ENCODE results near the gene EHD2.
"Not testable (repeated sequence)": the region's sequence is repeated elsewhere in the genome, so short reads cannot be mapped to it uniquely, and the experiment has no call there.

The EHD2 gene

GRCh38 chr19:47766670-47767069 is 53.4 kb downstream of the EHD2 start:
- no peak for DNase-seq

DNA sequence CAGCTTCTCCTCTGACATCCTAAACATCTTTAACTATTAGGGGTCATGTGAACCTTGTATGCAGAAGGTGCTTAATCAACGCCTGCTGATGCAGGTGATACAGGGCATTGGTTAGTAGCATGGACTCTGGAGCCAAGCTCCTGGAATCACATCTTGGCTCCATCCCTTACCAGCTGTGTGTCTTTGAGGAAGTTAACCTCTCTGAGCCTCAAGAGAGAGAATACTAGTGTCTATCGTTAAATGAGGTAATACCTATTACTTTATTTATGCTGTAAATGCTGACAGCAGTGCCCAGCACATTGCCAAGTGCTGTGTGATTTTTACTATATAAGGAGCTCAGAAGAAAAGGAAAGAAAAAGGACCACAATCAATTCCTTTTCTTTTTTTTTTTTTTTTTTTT is 54.1 kb downstream of the EHD2 start:
- DNase-seq, result no peak

DNA sequence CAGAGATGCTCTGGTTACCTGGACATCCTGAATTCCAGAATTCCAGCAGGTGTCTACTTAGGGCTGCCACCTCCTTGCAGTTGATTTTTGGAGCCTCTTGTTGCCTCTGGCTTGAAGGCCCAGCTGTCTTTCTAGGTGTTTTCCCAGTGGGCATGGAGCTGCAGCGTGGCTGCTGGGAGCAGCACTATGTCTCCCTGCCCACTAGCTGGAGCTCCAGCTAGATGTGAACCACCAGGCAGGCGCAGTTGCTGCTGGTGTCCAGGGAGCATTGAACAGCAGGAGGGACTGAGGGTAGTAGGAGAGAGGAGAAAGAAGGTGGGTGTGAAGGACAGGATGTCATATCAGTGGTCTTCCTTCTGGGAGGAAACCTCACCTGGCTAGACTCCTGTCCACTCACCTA is 55.4 kb downstream of the EHD2 start:
- no peak for DNase-seq

- no peak for DNase-seq
Measured at GRCh38 chr19:47769534-47769933, 56.3 kb downstream of the EHD2 start.

GRCh38 chr19:47771291-47771690 is 58.1 kb downstream of the EHD2 start:
- not testable (repeated sequence) for DNase-seq

DNA sequence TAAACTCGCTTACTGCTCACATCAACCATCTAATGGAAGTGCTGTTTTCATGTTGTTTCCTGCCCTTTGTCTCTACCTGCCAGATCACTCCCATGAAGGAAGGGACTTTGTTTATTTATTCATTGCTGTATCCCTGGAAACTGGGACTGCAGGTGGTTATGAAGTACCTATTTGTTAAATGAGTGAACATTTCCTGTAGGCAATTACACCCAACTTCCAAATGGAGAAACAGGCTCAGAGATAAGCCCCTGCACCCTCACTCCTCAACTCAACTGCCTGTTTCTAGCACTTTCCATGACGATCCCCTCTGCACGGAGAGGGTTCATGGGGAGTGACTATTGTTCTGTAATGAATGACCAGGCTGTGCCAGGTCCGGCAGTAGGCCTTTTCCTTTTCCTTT is 63.3 kb downstream of the EHD2 start:
- no peak for DNase-seq

DNA sequence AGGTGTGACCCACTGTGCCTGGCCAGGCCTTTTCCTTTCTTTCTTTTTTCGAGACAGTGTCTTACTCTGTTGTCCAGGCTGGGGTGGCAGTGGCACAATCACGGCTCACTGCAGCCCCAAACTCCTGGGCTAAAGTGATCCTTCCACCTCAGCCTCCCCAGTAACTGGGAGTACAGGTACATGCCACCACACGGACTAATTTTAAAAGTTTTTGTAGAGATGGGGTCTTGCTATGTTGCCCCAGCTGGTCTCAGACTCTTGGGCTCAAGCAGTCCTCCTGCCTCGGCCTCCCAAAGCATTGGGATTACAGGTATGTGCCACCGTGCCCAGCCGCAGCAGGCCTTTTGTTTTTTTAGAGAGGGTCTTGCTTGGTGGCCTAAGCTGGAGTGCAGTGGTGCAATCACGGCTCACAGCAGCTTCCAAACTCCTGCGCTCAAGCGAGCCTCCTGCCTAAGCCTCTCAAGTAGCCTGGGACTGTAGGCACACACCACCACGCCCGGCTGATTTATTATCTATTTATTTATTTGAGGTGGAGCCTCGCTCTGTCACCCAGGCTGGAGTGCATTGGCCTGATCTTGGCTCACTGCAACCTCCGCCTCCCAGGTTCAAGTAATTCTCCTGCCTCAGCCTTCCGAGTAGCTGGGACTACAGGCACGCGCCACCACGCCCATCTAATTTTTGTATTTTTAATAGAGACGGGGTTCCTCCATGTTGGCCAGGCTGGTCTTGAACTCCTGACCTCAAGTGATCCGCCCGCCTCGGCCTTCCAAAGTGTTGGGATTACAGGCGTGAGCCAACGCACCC is 64.2 kb downstream of the EHD2 start:
- DNase-seq, result not testable (repeated sequence)

DNA sequence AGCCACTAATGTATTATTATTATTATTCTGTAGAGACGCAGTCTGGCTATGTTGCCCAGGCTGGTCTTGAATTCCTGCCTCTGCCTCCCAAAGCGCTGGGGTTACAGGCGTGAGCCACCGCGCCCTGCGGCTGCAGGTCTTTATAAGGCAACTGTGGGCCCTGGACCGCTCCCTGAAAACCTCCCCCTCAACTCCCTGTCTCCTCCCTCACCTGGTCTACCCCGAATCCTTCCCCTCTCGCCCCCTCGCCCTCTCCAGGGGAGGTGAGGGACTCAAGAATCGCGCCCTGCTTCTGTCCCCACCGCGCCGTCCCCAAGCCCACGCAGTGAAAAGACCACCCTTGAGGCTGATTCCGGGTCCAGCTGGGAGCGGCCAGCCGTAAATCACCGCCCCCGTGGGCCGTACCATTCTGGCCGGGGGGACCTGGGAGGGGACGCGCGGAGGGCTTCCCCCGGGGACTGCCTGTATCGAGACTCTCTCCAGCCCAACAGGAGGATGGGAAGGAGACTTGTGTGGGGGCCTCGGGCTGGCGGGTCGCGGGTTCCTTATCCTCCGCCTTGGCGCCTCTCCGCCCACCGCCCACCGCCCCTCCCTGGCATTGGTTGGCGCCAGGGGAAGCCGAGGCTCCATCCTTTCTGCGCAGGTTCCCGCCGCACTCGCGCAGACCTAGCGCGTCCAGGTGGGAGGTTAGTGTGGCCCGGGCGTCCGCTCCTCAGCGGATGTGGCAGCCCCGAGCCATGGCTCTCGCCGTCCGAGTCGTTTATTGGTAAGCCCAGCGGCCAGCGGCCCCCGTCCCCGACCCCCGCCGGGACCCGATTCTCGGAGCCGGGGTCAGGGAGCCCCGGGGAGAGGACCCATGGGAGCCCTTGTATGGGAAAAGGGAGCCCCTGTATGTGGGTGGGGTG is 65.1 kb downstream of the EHD2 start, which contains the start of gene SELENOW:
Gene SELENOW (plus strand): TSS at position 655 of the 905 bp plus-strand sequence. CDS start 83 bp downstream, at position 738.
- peak; percentile 95 for DNase-seq

DNA sequence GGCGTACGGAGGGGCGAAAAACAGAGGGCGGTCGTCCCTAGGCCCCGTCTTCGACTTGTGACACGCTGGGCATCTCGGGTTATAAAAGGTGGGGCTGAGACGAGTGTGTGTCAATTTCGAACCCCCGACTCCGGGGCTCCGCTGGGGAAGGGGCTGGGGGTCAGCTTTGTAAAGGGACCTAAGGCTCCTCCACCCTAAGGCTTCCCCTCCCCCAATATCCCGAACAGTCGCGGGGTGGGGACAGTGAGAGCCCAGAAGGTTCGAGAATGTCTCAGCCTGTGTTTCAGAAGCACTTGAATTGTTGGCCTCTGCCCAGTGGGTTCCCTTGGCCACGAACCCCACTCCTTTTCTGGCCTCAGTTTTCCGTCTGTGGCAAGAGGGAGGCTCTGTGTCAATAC is 65.7 kb downstream of the EHD2 start:
- no peak for DNase-seq

DNA sequence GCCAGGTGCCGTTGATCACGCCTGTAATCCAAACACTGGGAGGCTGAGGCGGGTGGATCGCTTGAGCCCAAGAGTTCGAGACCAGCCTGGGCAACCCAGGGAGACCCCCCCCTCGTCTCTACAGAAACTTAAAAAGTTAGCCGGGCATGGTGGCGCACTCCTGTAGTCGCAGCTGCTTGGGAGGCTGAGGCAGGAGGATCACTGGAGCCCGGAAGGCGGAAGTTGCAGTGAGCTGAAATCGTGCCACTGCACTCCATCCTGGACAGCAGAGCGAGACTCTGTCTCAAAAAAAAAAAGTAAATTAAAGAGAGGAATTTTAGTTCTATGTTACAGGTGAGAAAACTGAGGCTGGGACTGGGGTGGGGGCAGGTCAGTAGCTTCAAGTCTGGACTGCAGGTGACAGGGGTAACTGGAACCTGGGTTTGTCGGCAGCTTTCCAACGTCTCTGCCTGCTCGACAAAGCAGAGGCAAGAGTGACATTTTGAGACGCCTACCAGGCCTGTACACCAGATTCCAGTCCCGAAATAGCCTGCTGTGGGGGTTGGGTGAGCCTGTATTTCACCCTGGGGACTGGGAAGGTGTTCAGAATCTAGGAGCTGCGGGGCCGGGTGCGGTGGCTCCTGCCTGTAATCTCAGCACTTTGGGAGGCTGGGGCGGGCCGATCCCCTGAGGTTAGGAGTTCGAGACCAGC is 66.4 kb downstream of the EHD2 start:
- no peak for DNase-seq

DNA sequence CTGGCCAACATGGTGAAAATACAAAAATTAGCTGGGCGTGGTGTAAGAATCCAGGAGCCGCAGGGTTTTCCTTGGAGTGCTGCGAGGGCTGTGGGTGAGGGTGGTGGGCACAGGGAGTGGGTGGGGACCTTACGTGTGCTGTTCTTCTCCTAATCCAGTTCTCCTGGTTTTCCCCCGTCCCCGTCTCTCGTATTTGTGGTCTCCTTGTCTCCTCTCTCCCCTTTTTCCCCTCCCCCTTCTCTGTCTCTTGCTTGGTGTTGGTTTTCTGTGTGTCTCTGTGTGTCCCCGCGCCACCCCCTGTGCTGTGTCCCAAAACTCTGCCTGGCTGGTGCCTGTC is 67.0 kb downstream of the EHD2 start:
- no peak for DNase-seq

- no peak for DNase-seq
Measured at GRCh38 chr19:47781590-47782262, 68.5 kb downstream of the EHD2 start.

- no peak for DNase-seq
Measured at GRCh38 chr19:47786566-47786965, 73.3 kb downstream of the EHD2 start.

DNA sequence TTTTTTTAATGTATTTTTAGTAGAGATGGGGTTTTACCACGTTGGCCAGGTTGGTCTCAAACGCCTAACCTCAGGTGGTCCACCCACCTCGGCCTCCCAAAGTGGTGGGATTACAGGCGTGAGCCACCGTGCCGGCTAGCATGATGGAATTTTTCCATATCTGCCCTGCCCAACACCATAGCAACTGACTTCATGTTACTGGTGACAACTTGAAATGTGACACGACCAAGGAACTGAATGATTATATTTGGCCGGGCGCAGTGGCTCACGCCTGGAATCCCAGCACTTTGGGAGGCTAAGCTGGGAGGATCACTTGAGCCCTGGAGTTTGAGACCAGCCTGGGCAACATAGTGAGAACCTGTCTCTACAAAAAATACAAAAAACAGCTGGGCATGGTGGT is 74.1 kb downstream of the EHD2 start:
- not testable (repeated sequence) for DNase-seq

- not testable (repeated sequence) for DNase-seq
Measured at GRCh38 chr19:47789811-47790210, 76.6 kb downstream of the EHD2 start.

DNA sequence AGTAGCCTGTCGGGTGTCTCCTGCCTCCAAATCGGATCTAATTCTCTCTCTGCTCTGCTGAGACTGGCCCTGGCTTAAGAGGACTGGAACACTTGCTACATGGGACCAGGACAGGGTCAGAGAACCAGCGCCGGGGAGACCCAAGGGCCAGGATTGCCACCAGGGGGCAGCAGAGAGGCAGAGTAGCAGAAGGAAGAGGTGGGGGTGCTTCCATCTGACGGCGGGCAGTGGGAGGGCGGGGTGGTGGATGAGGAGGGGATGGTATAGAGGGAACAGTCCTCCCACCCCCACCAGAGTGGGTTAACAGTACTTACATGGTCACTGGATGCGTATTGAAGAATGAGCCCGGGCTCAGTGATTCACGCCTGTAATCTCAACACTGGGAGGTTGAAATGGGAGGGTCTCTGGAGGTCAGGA is 77.2 kb downstream of the EHD2 start:
- DNase-seq, result peak; percentile 49

DNA sequence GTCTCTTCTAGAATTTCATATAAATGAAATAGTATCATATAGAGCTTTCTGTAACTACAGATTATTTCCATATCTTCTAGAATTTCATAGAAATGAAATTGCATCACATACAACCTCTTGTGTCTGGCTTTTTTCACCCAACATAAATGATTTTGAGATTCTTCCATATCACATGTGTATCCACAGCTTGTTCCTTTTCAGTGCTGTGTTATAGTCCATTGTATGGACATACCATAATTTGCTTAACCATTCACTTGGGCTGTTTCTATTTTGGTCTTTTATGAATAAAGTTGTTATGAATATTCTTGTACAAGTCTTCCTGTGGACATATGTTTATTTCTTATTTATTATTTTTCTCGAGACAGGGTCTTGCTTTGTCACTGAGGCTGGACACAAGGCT is 79.4 kb downstream of the EHD2 start:
- DNase-seq, result no peak

Data from right kidney (tissue), 1 donor.